ENCODE measurements around the gene CTSC. TPM values are rescaled to one million over a fixed set of nuclear protein-coding genes. Genes with fewer than 3 reads are reported as not detected.
A peak's percentile ranks its signal among the peaks of the same experiment; 100 is the strongest.

CTSC gene
- total RNA-seq, 2 experiments from 2014 or later, result 211 to 219 TPM

GRCh38 chr11:88352139-88352538, 14.6 kb upstream of the CTSC start:
- H3K4me1 Mint-ChIP-seq (ENCODE audit: low read depth), result peaks cover 25% of the 10 kb centered on the region
- peaks cover 3% of the 10 kb centered on the region for H3K36me3 Mint-ChIP-seq (ENCODE audit: low read depth)
- H3K27ac Mint-ChIP-seq, result no peak overlapping the region
- DNase-seq (no peak), ATAC-seq (no peak)
- H3K4me3 Mint-ChIP-seq, result no peak overlapping the region
- no peaks in the 10 kb centered on the region for H3K9me3 Mint-ChIP-seq (ENCODE audit: insufficient read depth)
- ChIA-PET POLR2A (interaction anchor here (0.6 kb wide), 1 partner anchor 347 kb away, joined by 3 read pairs; no protein-coding TSS in a partner anchor), CTCF (interaction anchor here (3.2 kb wide), 1 partner anchor 10 kb away, joined by 14 read pairs; no protein-coding TSS in a partner anchor)
- H3K27me3 Mint-ChIP-seq (ENCODE audit: low read depth), result no peaks in the 10 kb centered on the region

GRCh38 chr11:88348870-88349269, 11.3 kb upstream of the CTSC start:
- ChIA-PET CTCF (no interaction called here), POLR2A (no interaction called here)
- DNase-seq (no peak), ATAC-seq (no peak)
- H3K27ac Mint-ChIP-seq, result no peak overlapping the region
- H3K9me3 Mint-ChIP-seq (ENCODE audit: insufficient read depth), result no peaks in the 10 kb centered on the region
- peaks cover 37% of the 10 kb centered on the region for H3K4me1 Mint-ChIP-seq (ENCODE audit: low read depth)
- H3K4me3 Mint-ChIP-seq, result no peak overlapping the region
- peaks cover 5% of the 10 kb centered on the region for H3K36me3 Mint-ChIP-seq (ENCODE audit: low read depth)
- no peaks in the 10 kb centered on the region for H3K27me3 Mint-ChIP-seq (ENCODE audit: low read depth)

GRCh38 chr11:88345949-88346348, 8.4 kb upstream of the CTSC start:
- peaks cover 44% of the 10 kb centered on the region for H3K4me1 Mint-ChIP-seq (ENCODE audit: low read depth)
- H3K9me3 Mint-ChIP-seq (ENCODE audit: insufficient read depth), result no peaks in the 10 kb centered on the region
- H3K4me3 Mint-ChIP-seq, result no peak overlapping the region
- POLR2A ChIA-PET, result no interaction called here
- DNase-seq, result no peak
- ATAC-seq, result no peak
- no peaks in the 10 kb centered on the region for H3K27me3 Mint-ChIP-seq (ENCODE audit: low read depth)
- H3K27ac Mint-ChIP-seq, result no peak overlapping the region
- peaks cover 8% of the 10 kb centered on the region for H3K36me3 Mint-ChIP-seq (ENCODE audit: low read depth)
- CTCF ChIA-PET, result interaction anchor here (1.4 to 2.7 kb wide), 3 partner anchors 10 to 198 kb away, joined by 5 to 13 read pairs (median 5); no protein-coding TSS in a partner anchor

GRCh38 chr11:88345408-88345807, 7.9 kb upstream of the CTSC start:
- Mint-ChIP-seq H3K36me3 (ENCODE audit: low read depth) (peaks cover 9% of the 10 kb centered on the region), H3K4me3 (no peak overlapping the region), H3K4me1 (ENCODE audit: low read depth) (peaks cover 45% of the 10 kb centered on the region), H3K9me3 (ENCODE audit: insufficient read depth) (no peaks in the 10 kb centered on the region), H3K27ac (peak overlapping the region; percentile 53), H3K27me3 (ENCODE audit: low read depth) (no peaks in the 10 kb centered on the region)
- ChIA-PET POLR2A (no interaction called here), CTCF (interaction anchor here (1.4 to 2.7 kb wide), 3 partner anchors 10 to 198 kb away, joined by 5 to 13 read pairs (median 5); no protein-coding TSS in a partner anchor)
- DNase-seq (peak; percentile 43), ATAC-seq (peak; percentile 74)

GRCh38 chr11:88344869-88345268, 7.3 kb upstream of the CTSC start:
- Mint-ChIP-seq H3K27ac (no peak overlapping the region), H3K36me3 (ENCODE audit: low read depth) (peaks cover 12% of the 10 kb centered on the region), H3K9me3 (ENCODE audit: insufficient read depth) (no peaks in the 10 kb centered on the region), H3K4me1 (ENCODE audit: low read depth) (peaks cover 51% of the 10 kb centered on the region), H3K27me3 (ENCODE audit: low read depth) (no peaks in the 10 kb centered on the region), H3K4me3 (no peak overlapping the region)
- DNase-seq (no peak), ATAC-seq (no peak)
- POLR2A ChIA-PET, result no interaction called here
- CTCF ChIA-PET, result interaction anchor here (1.4 to 2.7 kb wide), 4 partner anchors 9 to 199 kb away, joined by 4 to 13 read pairs (median 5); no protein-coding TSS in a partner anchor

GRCh38 chr11:88341522-88342251, 4.2 kb upstream of the CTSC start:
- no peak for ATAC-seq
- peaks cover 63% of the 10 kb centered on the region for H3K4me1 Mint-ChIP-seq (ENCODE audit: low read depth)
- H3K27ac Mint-ChIP-seq, result no peak overlapping the region
- H3K36me3 Mint-ChIP-seq (ENCODE audit: low read depth), result peaks cover 20% of the 10 kb centered on the region
- H3K4me3 Mint-ChIP-seq, result no peak overlapping the region
- no peaks in the 10 kb centered on the region for H3K27me3 Mint-ChIP-seq (ENCODE audit: low read depth)
- ChIA-PET POLR2A (no interaction called here), CTCF (interaction anchor here (0.6 to 3.4 kb wide), 6 partner anchors 12 to 458 kb away, joined by 3 to 14 read pairs (median 3); no protein-coding TSS in a partner anchor)
- H3K9me3 Mint-ChIP-seq (ENCODE audit: insufficient read depth), result no peaks in the 10 kb centered on the region
- DNase-seq, result peak; percentile 33

GRCh38 chr11:88340366-88340935, 2.9 kb upstream of the CTSC start:
- Mint-ChIP-seq H3K4me3 (no peak overlapping the region), H3K36me3 (ENCODE audit: low read depth) (peaks cover 24% of the 10 kb centered on the region), H3K4me1 (ENCODE audit: low read depth) (peaks cover 52% of the 10 kb centered on the region), H3K9me3 (ENCODE audit: insufficient read depth) (no peaks in the 10 kb centered on the region), H3K27ac (no peak overlapping the region), H3K27me3 (ENCODE audit: low read depth) (no peaks in the 10 kb centered on the region)
- ChIA-PET CTCF (interaction anchor here (0.7 to 3.4 kb wide), 2 partner anchors 12 to 13 kb away, joined by 3 to 14 read pairs; no protein-coding TSS in a partner anchor), POLR2A (no interaction called here)
- DNase-seq (no peak), ATAC-seq (no peak)

- peaks cover 43% of the 10 kb centered on the region for H3K36me3 Mint-ChIP-seq (ENCODE audit: low read depth)
- H3K4me3 Mint-ChIP-seq, result peak overlapping the region; percentile 97
- peaks cover 57% of the 10 kb centered on the region for H3K4me1 Mint-ChIP-seq (ENCODE audit: low read depth)
- CTCF ChIA-PET, result interaction anchor here (0.8 to 2.4 kb wide), 13 partner anchors 10 to 214 kb away, joined by 3 to 6 read pairs (median 4); no protein-coding TSS in a partner anchor
- POLR2A ChIA-PET, result interaction anchor here (0.5 to 5.5 kb wide), 18 partner anchors 10 to 205 kb away, joined by 3 to 48 read pairs (median 6); no protein-coding TSS in a partner anchor
- no peaks in the 10 kb centered on the region for H3K27me3 Mint-ChIP-seq (ENCODE audit: low read depth)
- no peaks in the 10 kb centered on the region for H3K9me3 Mint-ChIP-seq (ENCODE audit: insufficient read depth)
- H3K27ac Mint-ChIP-seq, result peak overlapping the region; percentile 96
- DNase-seq (peak; percentile 62), ATAC-seq (peak; percentile 37)
Measured at GRCh38 chr11:88337987-88338668, 592 bp upstream of the CTSC start.

GRCh38 chr11:88335284-88335683, 2.3 kb downstream of the CTSC start:
- Mint-ChIP-seq H3K27ac (peak overlapping the region; percentile 66), H3K9me3 (ENCODE audit: insufficient read depth) (no peaks in the 10 kb centered on the region)
- CTCF ChIA-PET, result interaction anchor here (1.0 kb wide), 1 partner anchor 15 kb away, joined by 3 read pairs; no protein-coding TSS in a partner anchor

GRCh38 chr11:88333862-88334261, 3.7 kb downstream of the CTSC start:
- ATAC-seq (no peak), DNase-seq (no peak)
- H3K4me1 Mint-ChIP-seq (ENCODE audit: low read depth), result peaks cover 63% of the 10 kb centered on the region
- H3K27me3 Mint-ChIP-seq (ENCODE audit: low read depth), result no peaks in the 10 kb centered on the region
- CTCF ChIA-PET, result no interaction called here
- no peak overlapping the region for H3K27ac Mint-ChIP-seq
- peak overlapping the region; percentile 51 for H3K4me3 Mint-ChIP-seq
- POLR2A ChIA-PET, result interaction anchor here (5.5 kb wide), 1 partner anchor 22 kb away, joined by 48 read pairs; no protein-coding TSS in a partner anchor
- peaks cover 65% of the 10 kb centered on the region for H3K36me3 Mint-ChIP-seq (ENCODE audit: low read depth)
- H3K9me3 Mint-ChIP-seq (ENCODE audit: insufficient read depth), result no peaks in the 10 kb centered on the region

More at GRCh38 chr11:88335284-88335683, 2.3 kb downstream of the CTSC start:
- POLR2A ChIA-PET, result interaction anchor here (1.6 to 5.5 kb wide), 2 partner anchors 20 to 27 kb away, joined by 7 to 48 read pairs; no protein-coding TSS in a partner anchor
- H3K4me1 Mint-ChIP-seq (ENCODE audit: low read depth), result peaks cover 64% of the 10 kb centered on the region
- H3K36me3 Mint-ChIP-seq (ENCODE audit: low read depth), result peaks cover 59% of the 10 kb centered on the region
- H3K4me3 Mint-ChIP-seq, result peak overlapping the region; percentile 97
- DNase-seq (no peak), ATAC-seq (no peak)
- no peaks in the 10 kb centered on the region for H3K27me3 Mint-ChIP-seq (ENCODE audit: low read depth)

GRCh38 chr11:88332851-88333250, 4.7 kb downstream of the CTSC start:
- Mint-ChIP-seq H3K27me3 (ENCODE audit: low read depth) (no peaks in the 10 kb centered on the region), H3K4me3 (peak overlapping the region; percentile 31), H3K36me3 (ENCODE audit: low read depth) (peaks cover 71% of the 10 kb centered on the region), H3K27ac (no peak overlapping the region), H3K4me1 (ENCODE audit: low read depth) (peaks cover 66% of the 10 kb centered on the region), H3K9me3 (ENCODE audit: insufficient read depth) (no peaks in the 10 kb centered on the region)
- POLR2A ChIA-PET, result no interaction called here
- ATAC-seq, result no peak
- no peak for DNase-seq
- CTCF ChIA-PET, result no interaction called here

Measured in activated CD8-positive, alpha-beta T cell treated with anti-CD3 and anti-CD28 coated beads, Interleukin-2, amount 10 ng/mL, durations not matched to agents 7 days and 5 days (primary cell).